Upper lobe of left lung (tissue), 6 donors: ENCODE measurements around the gene WASHC1. TPM values are rescaled to one million over a fixed set of nuclear protein-coding genes. Genes with fewer than 3 reads are reported as not detected.
A peak's percentile ranks its signal among the peaks of the same experiment; 100 is the strongest.
"Not testable (repeated sequence)": the region's sequence is repeated elsewhere in the genome, so short reads cannot be mapped to it uniquely, and the experiment has no call there.

Experiments
- ATAC-seq, 2 donors: fragments of 200-7000 bp; cut with Tn5 transposase; one replicate each; pipeline ENCODE4 v1.9.1; 2022; ENCODE audit warnings: mild to moderate bottlenecking in 2 of 2, moderate library complexity in 2 of 2; ENCODE audit not compliant: low FRiP score in 2 of 2
- DNase-seq, 2 donors: peaks; one replicate each; pipeline ENCODE4 v3.0.0-alpha.2; 2019 to 2020
- H3K27ac ChIP-seq, 4 donors: fragments of 200-600 bp; sonication (generic); one replicate each; pipeline ENCODE4 v1.5.1; 2016 to 2019
- H3K27me3 ChIP-seq, 4 donors: fragments of 200-600 bp; sonication (generic); one replicate each; pipeline ENCODE4 v1.5.1; 2017 to 2019
- H3K36me3 ChIP-seq, 4 donors: fragments of 200-600 bp; sonication (generic); one replicate each; pipeline ENCODE4 v1.5.1; 2016 to 2019
- H3K4me1 ChIP-seq, 4 donors: fragments of 200-600 bp; sonication (generic); one replicate each; pipeline ENCODE4 v1.5.1; 2018 to 2019
- H3K4me3 ChIP-seq, 4 donors: fragments of 200-600 bp; sonication (generic); one replicate each; pipeline ENCODE4 v1.5.1; 2017 to 2019; ENCODE audit warnings: mild to moderate bottlenecking in 2 of 4, moderate library complexity in 1 of 4
- H3K9me3 ChIP-seq, 4 donors: fragments of 200-600 bp; sonication (generic); one replicate each; pipeline ENCODE4 v1.5.1; 2018 to 2019
- WGBS, 2 donors: methylation state at CpG; one replicate each; pipeline ENCODE4 v1.1.5; 2017 to 2018; 5-methylcytosine and 5-hydroxymethylcytosine counted together
- total RNA-seq, 6 donors: library from RNA; depleted of rRNA in 4 of 6; stranded (reverse); fragments of >200 nt in 4 of 6; gene quantifications; one replicate each; pipeline versions ENCODE4 v1.1.0 to v1.2.1, GENCODE V29; 2016 to 2021
- donor health status: DM: no; HTN: no; CAD: no; lungs with moderate emphysema.
- donor health status: DM: no; HTN: yes; CAD: no; lungs with severe emphysema.

Gene WASHC1
- total RNA-seq, 6 donors from 2014 or later: 3.0 to 29.4 (median 26.9) TPM

- H3K9me3 ChIP-seq, H3K4me3 ChIP-seq, DNase-seq, H3K36me3 ChIP-seq, H3K4me1 ChIP-seq, H3K27ac ChIP-seq, ATAC-seq, H3K27me3 ChIP-seq: not testable (repeated sequence)
- 83 to 94% methylated on average over 14 to 16 of the region's 16 CpGs for WGBS, 2 donors
Observed at GRCh38 chr9:45180-45878, 16.1 kb upstream of the WASHC1 start.

GRCh38 chr9:44416-44815 is 15.2 kb upstream of the WASHC1 start:
- not testable (repeated sequence) for H3K36me3 ChIP-seq, H3K27me3 ChIP-seq, ATAC-seq, H3K27ac ChIP-seq, H3K9me3 ChIP-seq, H3K4me1 ChIP-seq, H3K4me3 ChIP-seq, DNase-seq
- 75% methylated on average over 3 of the region's 3 CpGs; no CpG with 5 or more reads in 1 of the 2 donors for WGBS, 2 donors

- WGBS, 2 donors: 83 to 100% methylated on average over 1 to 3 of the region's 3 CpGs
- not testable (repeated sequence) for H3K4me1 ChIP-seq, H3K4me3 ChIP-seq, H3K9me3 ChIP-seq, H3K36me3 ChIP-seq, H3K27ac ChIP-seq, DNase-seq, ATAC-seq, H3K27me3 ChIP-seq
Observed at GRCh38 chr9:43636-44035, 14.4 kb upstream of the WASHC1 start.

GRCh38 chr9:43116-43515 is 13.9 kb upstream of the WASHC1 start:
- not testable (repeated sequence) for H3K4me3 ChIP-seq, H3K27ac ChIP-seq, H3K9me3 ChIP-seq, DNase-seq, ATAC-seq, H3K36me3 ChIP-seq, H3K4me1 ChIP-seq, H3K27me3 ChIP-seq
- WGBS, 2 donors: no CpG with 5 or more reads among the region's 3 CpGs

GRCh38 chr9:41819-42218 is 12.6 kb upstream of the WASHC1 start:
- H3K4me1 ChIP-seq, H3K27ac ChIP-seq, ATAC-seq, H3K4me3 ChIP-seq, H3K9me3 ChIP-seq, H3K27me3 ChIP-seq, H3K36me3 ChIP-seq, DNase-seq: not testable (repeated sequence)
- WGBS, 2 donors: 74 to 78% methylated on average over 2 of the region's 2 CpGs

GRCh38 chr9:41261-41676 is 12.0 kb upstream of the WASHC1 start:
- H3K4me1 ChIP-seq, H3K9me3 ChIP-seq, H3K36me3 ChIP-seq, H3K27ac ChIP-seq, H3K4me3 ChIP-seq, H3K27me3 ChIP-seq: not testable (repeated sequence)
- DNase-seq: peak in 1 of 2 donors; percentile 24
- WGBS, 2 donors: 50% methylated on average over 1 of the region's 9 CpGs; no CpG with 5 or more reads in 1 of the 2 donors
- peak in 1 of 2 donors; percentile 72 for ATAC-seq

- DNase-seq, H3K36me3 ChIP-seq, H3K4me1 ChIP-seq, H3K27ac ChIP-seq, ATAC-seq, H3K4me3 ChIP-seq, H3K9me3 ChIP-seq, H3K27me3 ChIP-seq: not testable (repeated sequence)
- WGBS, 2 donors: 53% methylated on average over 5 of the region's 6 CpGs; no CpG with 5 or more reads in 1 of the 2 donors
Observed at GRCh38 chr9:32308-32707, 3.1 kb upstream of the WASHC1 start.

- 0 to 7% methylated on average over 1 to 6 of the region's 30 CpGs for WGBS, 2 donors
- H3K4me3 ChIP-seq: peak overlapping the region in 3 of 4 donors; percentile 31 to 47 (median 47)
- not testable (repeated sequence) for H3K27me3 ChIP-seq
Observed at GRCh38 chr9:28775-29174, 481 bp downstream of the WASHC1 start.

GRCh38 chr9:21621-22020 is 7.6 kb downstream of the WASHC1 start:
- H3K9me3 ChIP-seq, H3K4me3 ChIP-seq, H3K36me3 ChIP-seq, H3K27ac ChIP-seq, ATAC-seq, H3K27me3 ChIP-seq, H3K4me1 ChIP-seq, DNase-seq: not testable (repeated sequence)
- WGBS, 2 donors: no CpG with 5 or more reads among the region's 9 CpGs

More at GRCh38 chr9:28775-29174, 481 bp downstream of the WASHC1 start:
- ATAC-seq, H3K9me3 ChIP-seq, H3K36me3 ChIP-seq, H3K4me1 ChIP-seq: not testable (repeated sequence)
- DNase-seq: peak in 1 of 2 donors; percentile 5
- H3K27ac ChIP-seq: peak overlapping the region in 1 of 4 donors; percentile 64

GRCh38 chr9:16875-17274 is 12.4 kb downstream of the WASHC1 start:
- ATAC-seq, H3K36me3 ChIP-seq, H3K9me3 ChIP-seq, H3K27ac ChIP-seq, H3K27me3 ChIP-seq, H3K4me3 ChIP-seq, H3K4me1 ChIP-seq: not testable (repeated sequence)
- peak in 1 of 2 donors; percentile 44 for DNase-seq
- WGBS, 2 donors: 96% methylated on average over 4 of the region's 6 CpGs; no CpG with 5 or more reads in 1 of the 2 donors

GRCh38 chr9:14129-14809 is 15.0 kb downstream of the WASHC1 start:
- not testable (repeated sequence) for H3K4me3 ChIP-seq, H3K27ac ChIP-seq, H3K9me3 ChIP-seq, H3K4me1 ChIP-seq, ATAC-seq, H3K36me3 ChIP-seq, H3K27me3 ChIP-seq
- DNase-seq: peak; percentile 72 to 77
- WGBS, 2 donors: 30 to 69% methylated on average over 2 to 5 of the region's 10 CpGs
